CD4-positive, alpha-beta T cell treated with Interleukin-4 for 1 hour (primary cell): ENCODE results near the gene SULT1A3.
A peak's percentile ranks its signal among the peaks of the same experiment; 100 is the strongest.
"Not testable (repeated sequence)": the region's sequence is repeated elsewhere in the genome, so short reads cannot be mapped to it uniquely, and the experiment has no call there.

Source experiments
- DNase-seq, 2 donors: peaks; one replicate each; pipeline ENCODE4 v3.0.0-alpha.2; 2020 to 2022

SULT1A3 gene

DNA sequence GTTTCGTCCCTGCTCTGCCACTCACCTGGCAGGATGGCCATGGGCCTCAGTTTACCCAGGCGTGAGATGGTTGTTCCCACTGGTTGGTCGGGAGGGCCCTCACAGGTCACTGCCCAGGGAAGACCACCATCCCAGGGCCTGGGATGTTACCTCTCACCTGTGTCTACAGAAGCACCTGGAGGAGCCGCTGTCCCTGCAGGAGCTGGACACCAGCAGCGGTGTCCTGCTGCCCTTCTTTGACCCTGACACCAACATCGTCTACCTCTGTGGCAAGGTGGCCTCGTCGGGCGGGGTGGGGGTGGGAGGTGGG is 11.5 kb upstream of the SULT1A3 start:
- no peak for DNase-seq

DNA sequence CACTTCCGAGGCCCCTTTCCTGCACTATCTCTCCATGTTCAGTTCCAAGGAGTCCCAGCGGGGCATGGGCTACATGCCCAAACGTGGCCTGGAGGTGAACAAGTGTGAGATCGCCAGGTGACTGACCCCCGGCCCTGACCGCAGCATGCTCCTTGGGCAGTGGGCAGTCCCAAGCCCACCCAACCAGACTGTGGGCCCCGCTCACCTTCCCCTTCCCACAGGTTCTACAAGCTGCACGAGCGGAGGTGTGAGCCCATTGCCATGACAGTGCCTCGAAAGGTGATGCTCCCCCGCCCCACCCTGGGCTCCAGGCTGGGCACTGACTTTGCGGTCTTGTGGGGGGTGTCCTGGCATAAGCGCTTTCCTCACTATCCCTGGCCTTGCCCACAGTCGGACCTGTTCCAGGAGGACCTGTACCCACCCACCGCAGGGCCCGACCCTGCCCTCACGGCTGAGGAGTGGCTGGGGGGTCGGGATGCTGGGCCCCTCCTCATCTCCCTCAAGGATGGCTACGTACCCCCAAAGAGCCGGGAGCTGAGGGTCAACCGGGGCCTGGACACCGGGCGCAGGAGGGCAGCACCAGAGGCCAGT is 11.0 kb upstream of the SULT1A3 start:
- no peak for DNase-seq

DNA sequence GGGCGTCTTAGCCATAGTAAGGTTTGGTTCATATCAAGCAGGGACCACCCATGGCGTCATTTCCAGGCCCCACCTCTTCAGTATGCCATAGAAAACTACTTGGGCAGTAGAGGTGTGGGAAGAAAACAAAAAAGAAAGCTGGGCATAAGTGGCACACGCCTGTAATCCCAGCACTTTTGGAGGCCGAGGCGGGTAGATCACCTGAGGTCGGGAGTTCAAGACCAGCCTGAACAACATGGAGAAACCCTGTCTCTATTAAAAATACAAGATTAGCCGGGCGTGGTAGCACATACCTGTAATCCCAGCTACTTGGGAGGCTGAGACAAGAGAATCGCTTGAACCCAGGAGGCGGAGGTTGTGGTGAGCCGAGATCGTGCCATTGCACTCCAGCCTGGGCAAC is 7.9 kb upstream of the SULT1A3 start:
- DNase-seq = not testable (repeated sequence)

DNA sequence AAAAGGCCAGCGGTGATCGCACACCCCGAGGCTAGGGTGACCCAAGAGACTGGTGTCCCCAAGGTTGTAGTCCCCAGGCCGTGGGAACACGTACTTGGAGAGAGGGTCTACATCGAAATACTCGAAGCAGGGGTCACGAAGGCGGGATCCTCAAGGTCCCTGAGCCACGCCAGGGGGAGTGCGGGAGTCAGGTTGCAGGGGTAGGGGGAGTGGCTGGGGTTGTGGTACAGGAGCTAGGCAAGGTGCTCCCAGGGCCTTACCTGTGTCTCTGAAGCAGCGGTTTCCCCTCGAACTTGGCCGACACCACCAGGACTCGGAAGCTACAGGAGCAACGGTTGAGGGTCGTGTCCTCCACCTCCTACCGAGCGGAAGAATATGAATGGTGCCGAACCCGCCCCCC is 6.0 kb upstream of the SULT1A3 start:
- not testable (repeated sequence) for DNase-seq

DNA sequence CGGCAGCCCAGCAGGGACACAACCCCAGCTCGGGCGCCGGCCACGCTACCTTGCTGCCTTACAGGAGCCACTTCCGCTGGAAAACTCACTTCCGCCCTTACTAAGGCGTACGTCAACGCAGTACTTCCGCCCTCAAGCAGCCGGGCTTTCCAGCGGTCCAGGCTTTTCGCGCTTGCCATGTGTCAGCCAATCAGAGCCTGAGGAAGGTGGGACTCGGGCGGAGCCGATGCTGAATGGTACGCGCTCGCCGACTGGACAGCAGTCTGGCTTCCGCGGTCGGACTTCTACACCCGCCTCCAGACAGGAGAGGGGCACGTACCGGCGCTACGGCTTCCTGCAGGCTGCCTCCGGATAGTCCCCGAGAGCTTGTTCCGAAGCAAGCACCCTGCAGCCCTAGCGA is 5.4 kb upstream of the SULT1A3 start, which contains the start of the genes BOLA2B and SLX1A:
TSS of gene BOLA2B (minus strand) at position 52 of the 400 bp plus-strand sequence. CDS start 71 bp downstream, outside the sequence.
TSS of gene SLX1A (plus strand) at position 261 of the 400 bp plus-strand sequence. CDS start 210 bp downstream, outside the sequence.
- DNase-seq = not testable (repeated sequence)

DNA sequence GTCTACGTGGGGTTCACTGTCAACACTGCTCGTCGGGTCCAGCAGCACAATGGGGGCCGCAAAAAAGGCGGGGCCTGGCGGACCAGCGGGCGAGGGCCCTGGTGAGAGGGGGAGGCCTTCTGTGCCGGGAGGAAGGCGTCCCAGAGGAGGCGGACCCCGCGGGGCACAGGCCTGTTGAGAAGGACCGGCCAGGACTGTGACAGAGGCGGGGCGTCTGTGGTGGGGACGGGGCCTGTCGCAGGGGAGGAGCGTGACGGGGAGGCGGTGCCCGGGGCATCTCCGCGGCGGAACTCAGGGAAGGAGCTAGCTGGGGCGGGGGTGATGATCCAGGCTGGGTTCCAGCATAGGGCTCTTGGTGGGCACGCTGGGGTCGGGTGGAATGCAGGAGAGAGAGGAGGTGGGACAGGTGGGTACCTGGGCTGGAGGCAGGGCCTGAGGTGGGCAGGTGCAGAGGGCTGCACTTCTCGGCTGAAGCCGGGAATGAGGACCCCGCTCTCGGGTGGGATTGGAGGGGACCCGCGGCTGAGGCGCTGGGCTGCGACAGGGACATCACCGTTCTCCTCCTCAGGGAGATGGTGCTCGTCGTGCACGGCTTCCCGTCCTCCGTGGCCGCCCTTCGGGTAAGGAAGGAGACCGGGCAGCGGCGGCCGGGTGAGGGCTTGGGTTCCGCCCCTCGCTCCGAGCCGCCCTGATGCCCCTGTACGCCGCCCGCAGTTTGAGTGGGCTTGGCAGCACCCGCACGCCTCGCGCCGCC is 4.7 kb upstream of the SULT1A3 start:
- DNase-seq = not testable (repeated sequence)

DNA sequence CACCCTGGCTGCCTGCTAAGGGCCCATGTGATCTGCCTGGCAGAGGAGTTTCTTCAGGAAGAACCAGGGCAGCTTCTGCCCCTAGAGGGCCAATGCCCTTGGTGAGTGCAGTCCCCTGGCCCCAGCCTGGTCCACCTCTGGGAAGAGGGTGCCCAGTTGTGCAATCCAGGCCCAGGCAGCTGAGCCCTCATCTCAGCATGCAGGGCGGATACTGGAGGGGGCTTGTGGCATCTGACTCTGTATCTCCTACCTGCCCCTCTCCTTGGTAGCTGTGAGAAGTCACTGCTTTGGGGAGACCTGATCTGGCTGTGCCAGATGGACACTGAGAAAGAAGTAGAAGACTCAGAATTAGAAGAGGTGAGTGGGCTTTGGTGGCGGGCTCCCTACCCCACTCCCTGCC is 2.1 kb upstream of the SULT1A3 start:
- not testable (repeated sequence) for DNase-seq

DNA sequence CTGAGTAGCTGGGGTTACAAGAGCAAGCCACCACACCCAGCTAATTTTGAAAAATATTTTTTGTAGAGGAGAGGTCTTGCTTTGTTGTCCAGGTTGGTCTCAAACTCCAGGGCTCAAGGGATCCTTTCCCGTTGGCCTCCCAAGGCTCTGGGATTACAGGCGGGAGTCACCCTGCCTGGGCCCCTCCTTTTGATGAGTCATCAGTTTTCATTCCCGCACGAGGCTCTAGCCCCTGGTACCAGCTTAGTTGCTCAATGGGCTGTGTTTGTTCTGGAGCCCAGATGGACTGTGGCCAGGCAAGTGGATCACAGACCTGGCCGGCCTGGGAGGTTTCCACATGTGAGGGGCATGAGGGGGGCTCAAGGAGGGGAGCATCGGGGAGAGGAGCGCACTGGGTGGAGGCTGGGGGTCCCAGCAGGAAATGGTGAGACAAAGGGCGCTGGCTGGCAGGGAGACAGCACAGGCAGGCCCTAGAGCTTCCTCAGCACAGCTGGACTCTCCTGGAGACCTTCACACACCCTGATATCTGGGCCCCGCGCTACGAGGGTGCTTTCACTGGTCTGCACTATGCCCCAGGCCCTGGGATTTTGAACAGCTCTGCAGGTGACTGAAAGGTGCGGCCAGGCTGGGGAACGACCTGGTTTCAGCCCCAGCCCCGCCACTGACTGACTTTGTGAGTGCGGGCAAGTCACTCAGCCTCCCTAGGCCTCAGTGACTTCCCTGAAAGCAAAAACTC is 721 bp downstream of the SULT1A3 start:
- DNase-seq = not testable (repeated sequence)

DNA sequence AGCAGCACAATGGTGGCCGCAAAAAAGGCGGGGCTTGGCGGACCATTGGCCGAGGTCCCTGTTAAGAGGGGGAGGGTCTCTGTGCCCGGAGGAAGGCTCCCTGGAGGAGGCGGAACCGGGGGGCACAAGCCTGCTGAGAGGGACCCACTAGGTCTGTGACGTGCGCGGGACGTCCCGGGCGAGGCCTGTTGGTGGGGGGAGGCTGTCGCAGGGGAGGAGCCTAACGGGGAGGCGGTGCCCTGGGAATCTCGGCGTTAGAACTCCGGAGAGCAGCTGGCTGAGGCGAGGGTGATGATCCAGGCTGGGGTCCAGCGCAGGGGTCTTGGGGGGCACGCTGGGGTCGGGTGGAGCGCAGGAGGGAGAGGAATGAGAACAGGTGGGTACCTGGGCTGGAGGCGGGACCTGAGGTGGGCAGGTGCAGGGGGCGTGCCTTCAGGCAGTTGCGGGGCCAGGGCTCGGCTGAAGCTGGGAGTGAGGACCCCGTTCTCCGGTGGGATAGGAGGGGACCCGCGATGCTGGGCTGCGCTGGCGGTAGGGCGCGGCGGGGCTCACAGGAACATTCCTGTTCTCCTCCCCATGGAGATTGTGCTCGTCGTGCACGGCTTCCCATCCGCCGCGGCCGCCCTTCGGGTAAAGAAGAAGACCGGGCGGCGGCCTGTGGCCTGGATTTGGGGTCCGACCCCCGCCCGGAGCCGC is 6.6 kb downstream of the SULT1A3 start:
- not testable (repeated sequence) for DNase-seq

DNA sequence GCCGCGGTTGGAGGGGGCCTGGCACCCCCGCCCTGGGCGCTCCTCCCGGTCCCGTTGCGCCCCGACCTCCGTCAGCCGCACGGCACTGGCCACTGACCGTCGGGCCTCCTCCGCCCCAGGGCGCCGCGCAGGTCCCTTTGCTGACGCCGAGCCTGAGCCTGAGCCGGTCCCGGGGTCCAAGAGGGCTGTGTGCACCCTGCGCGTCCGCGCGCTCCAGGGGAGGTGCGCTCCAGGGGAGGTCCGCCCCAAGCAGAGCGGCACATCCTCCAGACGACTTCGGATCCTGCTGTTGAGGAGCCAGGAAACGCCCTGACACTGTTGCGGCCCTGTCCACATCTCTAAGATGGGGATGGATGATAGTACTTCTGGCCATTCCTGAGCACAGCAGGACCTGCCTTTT is 7.2 kb downstream of the SULT1A3 start:
- DNase-seq = not testable (repeated sequence)

DNA sequence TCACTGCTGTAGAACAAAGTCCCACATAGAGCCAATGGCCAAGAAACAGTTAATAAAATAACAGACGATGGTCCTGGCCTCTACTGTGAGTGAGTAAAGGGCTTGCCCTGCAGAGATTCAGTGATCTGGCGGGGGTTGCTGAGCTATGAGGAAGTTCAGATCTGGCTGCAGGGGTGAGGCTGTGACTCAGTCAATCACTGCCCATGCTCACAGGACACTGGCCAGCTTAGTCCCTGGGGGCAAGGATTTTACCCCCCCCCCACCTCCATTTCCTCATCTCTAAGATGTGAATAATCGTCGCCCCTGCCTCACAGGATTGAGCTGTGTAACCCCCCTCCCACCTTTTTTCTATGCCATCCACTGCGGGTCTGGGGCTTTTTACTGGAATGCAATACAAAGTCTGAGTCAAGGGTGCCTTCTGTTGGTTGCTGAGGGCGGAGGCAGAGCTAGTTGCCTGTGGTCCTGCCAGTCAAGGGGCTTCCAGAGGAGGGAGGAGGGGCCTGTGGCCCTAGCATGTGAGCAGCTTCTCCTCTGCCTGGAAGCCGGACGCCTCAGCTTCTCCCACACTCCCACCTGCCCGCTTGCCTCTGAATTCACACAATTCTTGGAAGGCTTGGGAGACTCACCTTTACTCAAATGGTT is 8.1 kb downstream of the SULT1A3 start:
- DNase-seq = peak in 1 of 2 donors; percentile 17

DNA sequence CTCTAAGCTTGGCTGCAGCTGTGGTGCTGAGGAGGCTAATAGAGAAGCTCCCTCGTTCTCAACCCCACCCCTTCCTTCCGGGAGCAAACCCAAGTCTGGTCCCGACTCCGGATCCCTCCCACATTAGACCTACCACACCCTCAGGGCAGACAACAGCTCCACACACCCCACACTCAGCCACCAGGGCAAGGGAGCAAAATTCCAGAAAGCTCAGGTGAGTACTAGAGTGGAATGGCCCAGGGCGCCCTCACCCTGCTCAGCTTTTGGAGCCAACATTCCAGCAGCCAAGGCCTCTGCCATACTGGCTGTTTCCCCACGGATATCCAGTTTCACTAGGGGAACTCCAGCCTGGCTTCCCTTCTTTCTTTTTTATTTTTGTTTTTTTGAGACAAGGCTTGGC is 10.0 kb downstream of the SULT1A3 start:
- DNase-seq = peak in 1 of 2 donors; percentile 62

DNA sequence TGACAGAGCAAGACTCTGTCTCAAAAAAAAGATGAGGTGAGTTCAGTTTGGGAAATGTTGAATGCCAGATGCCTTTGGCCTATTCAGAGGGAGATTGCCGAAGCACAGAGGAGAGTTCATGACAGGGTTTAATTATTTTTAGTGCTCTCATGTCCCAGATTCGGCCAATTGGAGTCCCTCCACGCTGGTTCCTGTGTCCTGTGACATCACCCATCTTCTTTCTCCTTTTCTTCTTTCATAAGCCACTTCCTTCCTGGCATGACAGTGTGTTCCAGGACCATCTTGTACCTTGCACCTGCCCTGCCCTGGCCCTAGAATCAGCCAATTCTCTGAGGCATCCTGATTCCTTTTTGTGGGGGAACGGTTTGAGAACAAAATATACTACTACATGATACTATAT is 12.4 kb downstream of the SULT1A3 start:
- DNase-seq = not testable (repeated sequence)

DNA sequence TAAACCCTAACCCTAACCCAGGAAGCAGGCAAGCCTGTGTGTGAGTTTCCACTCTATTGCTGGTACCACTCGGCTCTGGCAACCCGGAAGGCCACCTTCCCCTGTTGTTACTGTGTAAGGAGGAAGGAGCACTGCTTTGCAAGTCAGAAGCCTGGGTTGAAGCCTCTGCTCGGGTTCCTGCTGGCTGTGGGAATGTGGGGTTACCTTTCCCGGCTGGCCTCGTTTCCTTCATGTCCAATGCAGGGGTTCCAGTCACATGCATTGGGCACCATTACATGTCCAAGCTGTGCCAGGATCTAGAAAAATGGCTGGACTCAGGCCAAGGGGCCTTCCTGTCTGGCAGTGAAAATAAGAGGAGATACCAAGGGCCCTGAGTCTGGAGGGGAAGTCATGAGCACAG is 18.0 kb downstream of the SULT1A3 start:
- DNase-seq = not testable (repeated sequence)

DNA sequence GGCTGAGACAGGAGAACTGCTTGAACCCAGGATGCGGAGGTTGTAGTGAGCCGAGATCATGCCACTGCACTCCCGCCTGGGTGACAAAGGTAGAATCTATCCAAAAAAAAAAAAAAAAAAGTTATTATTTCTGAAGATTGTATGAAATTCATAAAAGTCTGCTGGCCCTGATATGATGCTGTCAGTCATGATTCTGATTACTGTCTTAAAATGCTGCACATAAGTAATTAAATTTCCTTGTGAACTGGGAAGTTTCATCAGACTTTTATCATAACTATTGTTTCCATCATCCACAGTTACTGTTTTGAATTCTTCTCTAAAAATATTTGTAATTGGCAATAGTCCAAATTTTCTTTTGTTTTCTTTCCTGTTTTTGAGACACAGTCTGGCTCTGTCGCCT is 49.3 kb downstream of the SULT1A3 start, which contains the start of gene NPIPB13:
TSS of gene NPIPB13 (minus strand) at position 101 of the 400 bp plus-strand sequence. CDS start 2,906 bp downstream, outside the sequence.
- DNase-seq = not testable (repeated sequence)
